Measurements from ENCODE around the gene DCAF12. TPM values are rescaled to one million over a fixed set of nuclear protein-coding genes. Genes with fewer than 3 reads are reported as not detected.

Gene DCAF12
- total RNA-seq, 1 experiment from 2014 or later = 40.2 TPM

DNA sequence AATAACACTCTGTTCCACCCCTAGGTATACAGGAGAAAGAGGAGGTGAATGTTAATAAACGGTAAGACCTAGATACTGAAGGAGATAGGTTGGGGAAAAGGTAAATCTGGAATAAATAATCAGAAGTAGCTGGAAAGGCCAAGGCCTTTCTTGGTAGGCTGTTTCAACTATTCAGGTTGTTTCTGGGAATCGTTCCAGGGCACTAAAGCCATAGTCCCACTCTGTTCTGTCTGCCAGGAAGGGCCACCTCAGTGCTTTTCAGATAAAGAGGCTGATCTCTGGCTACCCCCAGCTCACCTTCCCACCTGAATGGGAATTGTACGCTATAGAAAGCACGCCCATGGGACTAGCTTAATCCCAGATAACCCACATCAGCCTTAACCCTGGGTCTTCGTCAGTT lies 32.9 kb downstream of the DCAF12 start:
- H3K36me3 ChIP-seq (ENCODE audit: control insufficient read depth in 1 of 2, insufficient read depth in 2 of 2, low read length in 2 of 2) = peaks cover 41 to 64% of the 10 kb centered on the region in 2 experiments; a peak in 3 of 4 replicates
- no peaks in the 10 kb centered on the region for H3K9me3 ChIP-seq (ENCODE audit: control insufficient read depth in 1 of 2, insufficient read depth in 1 of 2, low read depth in 1 of 2, low read length in 2 of 2)
- intact Hi-C loops (cut with micrococcal nuclease) = no loop called here
- no peak overlapping the region for H2AFZ ChIP-seq (ENCODE audit: low read depth, low read length, poor library complexity, severe bottlenecking)
- no peak for ATAC-seq
- RAD21 ChIA-PET (ENCODE audit: low non-redundant PET in 1 of 2, low total read pairs in 2 of 2, uncharacterized antibody in 2 of 2, unreplicated experiment in 2 of 2) = no interaction called here
- POLR2A ChIA-PET = no interaction called here
- CTCF ChIA-PET = no interaction called here
- no peaks in the 10 kb centered on the region for H3K79me2 ChIP-seq (ENCODE audit: insufficient read depth, low read length)
- no peaks in the 10 kb centered on the region for H4K20me1 ChIP-seq (ENCODE audit: insufficient read depth)
- H3K4me2 ChIP-seq (ENCODE audit: low read length) = no peak overlapping the region
- H3K9me2 ChIP-seq (ENCODE audit: insufficient read depth) = no peaks in the 10 kb centered on the region
- DNase-seq (ENCODE audit: low read depth, low spot score) = no peak
- H3K27ac ChIP-seq (ENCODE audit: low read depth, low read length) = no peak overlapping the region
- BruUV-seq (replicated peaks) = TSS peak; percentile 21
- no peaks in the 10 kb centered on the region for H3K4me1 ChIP-seq (ENCODE audit: control insufficient read depth in 1 of 2, insufficient read depth in 2 of 2, low read length in 2 of 2)
- TF ChIP-seq EGR1 (IDR thresholded peaks at IDR 0.05; ENCODE audit: low read depth) (no peak), EZH2 (IDR thresholded peaks at IDR 0.05) (no peak), CBX3 (IDR thresholded peaks at IDR 0.05; ENCODE audit: low read depth) (no peak), SRF (IDR thresholded peaks at IDR 0.05; ENCODE audit: low read depth) (no peak), POLR2AphosphoS5 (IDR thresholded peaks at IDR 0.05; ENCODE audit: low read depth, low read length) (no peak), POLR2A (IDR thresholded peaks at IDR 0.05; ENCODE audit: borderline replicate concordance, extremely low read depth, insufficient read depth, insufficient read length) (no peak), CEBPB (IDR thresholded peaks at IDR 0.05; ENCODE audit: low read depth) (no peak), SP1 (IDR thresholded peaks at IDR 0.05; ENCODE audit: low read depth) (no peak), ZNF274 (IDR thresholded peaks at IDR 0.05; ENCODE audit: low read depth, low read length) (no peak), FOSL1 (IDR thresholded peaks at IDR 0.05; ENCODE audit: low read depth) (no peak), ZFX (IDR thresholded peaks at IDR 0.05) (no peak), RAD21 (IDR thresholded peaks at IDR 0.05; ENCODE audit: low read depth) (no peak), YY1 (IDR thresholded peaks at IDR 0.05; ENCODE audit: extremely low read depth, insufficient replicate concordance, low read depth, low read length) (no peak), EZH2phosphoT487 (IDR thresholded peaks at IDR 0.05; ENCODE audit: borderline replicate concordance) (no peak), ELF1 (IDR thresholded peaks at IDR 0.05; ENCODE audit: borderline replicate concordance, low read depth) (no peak), SIN3A (IDR thresholded peaks at IDR 0.05; ENCODE audit: low read depth) (no peak)
- TF ChIP-seq, protein P1, sequence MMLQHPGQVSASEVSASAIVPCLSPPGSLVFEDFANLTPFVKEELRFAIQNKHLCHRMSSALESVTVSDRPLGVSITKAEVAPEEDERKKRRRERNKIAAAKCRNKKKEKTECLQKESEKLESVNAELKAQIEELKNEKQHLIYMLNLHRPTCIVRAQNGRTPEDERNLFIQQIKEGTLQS (IDR thresholded peaks at IDR 0.05) = no peak
- TF ChIP-seq, protein P2, sequence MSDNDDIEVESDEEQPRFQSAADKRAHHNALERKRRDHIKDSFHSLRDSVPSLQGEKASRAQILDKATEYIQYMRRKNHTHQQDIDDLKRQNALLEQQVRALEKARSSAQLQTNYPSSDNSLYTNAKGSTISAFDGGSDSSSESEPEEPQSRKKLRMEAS (IDR thresholded peaks at IDR 0.05) = no peak
- TF ChIP-seq, protein P3, sequence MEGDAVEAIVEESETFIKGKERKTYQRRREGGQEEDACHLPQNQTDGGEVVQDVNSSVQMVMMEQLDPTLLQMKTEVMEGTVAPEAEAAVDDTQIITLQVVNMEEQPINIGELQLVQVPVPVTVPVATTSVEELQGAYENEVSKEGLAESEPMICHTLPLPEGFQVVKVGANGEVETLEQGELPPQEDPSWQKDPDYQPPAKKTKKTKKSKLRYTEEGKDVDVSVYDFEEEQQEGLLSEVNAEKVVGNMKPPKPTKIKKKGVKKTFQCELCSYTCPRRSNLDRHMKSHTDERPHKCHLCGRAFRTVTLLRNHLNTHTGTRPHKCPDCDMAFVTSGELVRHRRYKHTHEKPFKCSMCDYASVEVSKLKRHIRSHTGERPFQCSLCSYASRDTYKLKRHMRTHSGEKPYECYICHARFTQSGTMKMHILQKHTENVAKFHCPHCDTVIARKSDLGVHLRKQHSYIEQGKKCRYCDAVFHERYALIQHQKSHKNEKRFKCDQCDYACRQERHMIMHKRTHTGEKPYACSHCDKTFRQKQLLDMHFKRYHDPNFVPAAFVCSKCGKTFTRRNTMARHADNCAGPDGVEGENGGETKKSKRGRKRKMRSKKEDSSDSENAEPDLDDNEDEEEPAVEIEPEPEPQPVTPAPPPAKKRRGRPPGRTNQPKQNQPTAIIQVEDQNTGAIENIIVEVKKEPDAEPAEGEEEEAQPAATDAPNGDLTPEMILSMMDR (IDR thresholded peaks at IDR 0.05 in 2 of 3, conservative IDR thresholded peaks at IDR 0.05 in 1 of 3; ENCODE audit: borderline replicate concordance in 1 of 3, insufficient read depth in 1 of 3, low read depth in 2 of 3, low read length in 2 of 3) = no peak
- TF ChIP-seq, protein P4, sequence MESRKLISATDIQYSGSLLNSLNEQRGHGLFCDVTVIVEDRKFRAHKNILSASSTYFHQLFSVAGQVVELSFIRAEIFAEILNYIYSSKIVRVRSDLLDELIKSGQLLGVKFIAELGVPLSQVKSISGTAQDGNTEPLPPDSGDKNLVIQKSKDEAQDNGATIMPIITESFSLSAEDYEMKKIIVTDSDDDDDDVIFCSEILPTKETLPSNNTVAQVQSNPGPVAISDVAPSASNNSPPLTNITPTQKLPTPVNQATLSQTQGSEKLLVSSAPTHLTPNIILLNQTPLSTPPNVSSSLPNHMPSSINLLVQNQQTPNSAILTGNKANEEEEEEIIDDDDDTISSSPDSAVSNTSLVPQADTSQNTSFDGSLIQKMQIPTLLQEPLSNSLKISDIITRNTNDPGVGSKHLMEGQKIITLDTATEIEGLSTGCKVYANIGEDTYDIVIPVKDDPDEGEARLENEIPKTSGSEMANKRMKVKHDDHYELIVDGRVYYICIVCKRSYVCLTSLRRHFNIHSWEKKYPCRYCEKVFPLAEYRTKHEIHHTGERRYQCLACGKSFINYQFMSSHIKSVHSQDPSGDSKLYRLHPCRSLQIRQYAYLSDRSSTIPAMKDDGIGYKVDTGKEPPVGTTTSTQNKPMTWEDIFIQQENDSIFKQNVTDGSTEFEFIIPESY (IDR thresholded peaks at IDR 0.05; ENCODE audit: extremely low read depth, insufficient replicate concordance, low read length) = no peak
- no peaks in the 10 kb centered on the region for H3K27me3 ChIP-seq (ENCODE audit: insufficient read depth, low read length)
- H3K9ac ChIP-seq (ENCODE audit: low read length) = no peak overlapping the region
- no peak overlapping the region for H3K4me3 ChIP-seq (replicated peaks in 1 of 2; ENCODE audit: low read depth in 1 of 2, low read length in 2 of 2)
